Measurements from ENCODE around the gene IGFL2. TPM values are rescaled to one million over a fixed set of nuclear protein-coding genes. Genes with fewer than 3 reads are reported as not detected.

Gene IGFL2
- total RNA-seq, 1 donor from 2014 or later = not detected

DNA sequence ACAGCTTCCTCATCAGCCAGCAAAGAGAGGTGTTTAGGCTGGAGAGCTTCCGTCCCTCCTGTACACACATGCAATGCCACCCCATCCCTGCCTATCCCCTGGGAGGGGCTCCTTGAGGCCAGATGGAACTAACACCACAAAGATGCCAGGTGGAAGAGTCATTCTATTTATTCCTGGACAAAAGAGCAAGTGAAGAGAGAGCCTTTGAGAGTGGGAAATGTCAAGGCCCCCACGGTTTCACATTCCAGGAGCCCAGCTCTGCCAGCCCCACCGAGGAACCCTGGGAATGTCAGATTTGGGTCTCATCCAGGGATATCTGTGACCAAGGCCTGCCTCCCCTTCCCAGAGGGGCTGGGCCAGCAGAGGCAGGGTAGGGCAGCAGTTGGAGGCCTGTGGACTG lies 50.7 kb downstream of the IGFL2 start:
- Histone ChIP-seq H3K4me3 (no peak overlapping the region), H3K9me3 (no peaks in the 10 kb centered on the region), H3K27me3 (no peaks in the 10 kb centered on the region), H3K36me3 (no peaks in the 10 kb centered on the region), H3K27ac (no peak overlapping the region), H3K4me1 (peaks cover 4% of the 10 kb centered on the region)
- TF ChIP-seq POLR2AphosphoS5 (IDR thresholded peaks at IDR 0.05; ENCODE audit: insufficient read depth in 1 of 2, low read depth in 1 of 2) (no peak), CTCF (IDR thresholded peaks at IDR 0.05) (no peak), POLR2A (IDR thresholded peaks at IDR 0.05) (no peak)
- intact Hi-C loops (cut with DNase I) = no loop called here
- no peak for DNase-seq (ENCODE audit: extremely low spot score in 2 of 2)

DNA sequence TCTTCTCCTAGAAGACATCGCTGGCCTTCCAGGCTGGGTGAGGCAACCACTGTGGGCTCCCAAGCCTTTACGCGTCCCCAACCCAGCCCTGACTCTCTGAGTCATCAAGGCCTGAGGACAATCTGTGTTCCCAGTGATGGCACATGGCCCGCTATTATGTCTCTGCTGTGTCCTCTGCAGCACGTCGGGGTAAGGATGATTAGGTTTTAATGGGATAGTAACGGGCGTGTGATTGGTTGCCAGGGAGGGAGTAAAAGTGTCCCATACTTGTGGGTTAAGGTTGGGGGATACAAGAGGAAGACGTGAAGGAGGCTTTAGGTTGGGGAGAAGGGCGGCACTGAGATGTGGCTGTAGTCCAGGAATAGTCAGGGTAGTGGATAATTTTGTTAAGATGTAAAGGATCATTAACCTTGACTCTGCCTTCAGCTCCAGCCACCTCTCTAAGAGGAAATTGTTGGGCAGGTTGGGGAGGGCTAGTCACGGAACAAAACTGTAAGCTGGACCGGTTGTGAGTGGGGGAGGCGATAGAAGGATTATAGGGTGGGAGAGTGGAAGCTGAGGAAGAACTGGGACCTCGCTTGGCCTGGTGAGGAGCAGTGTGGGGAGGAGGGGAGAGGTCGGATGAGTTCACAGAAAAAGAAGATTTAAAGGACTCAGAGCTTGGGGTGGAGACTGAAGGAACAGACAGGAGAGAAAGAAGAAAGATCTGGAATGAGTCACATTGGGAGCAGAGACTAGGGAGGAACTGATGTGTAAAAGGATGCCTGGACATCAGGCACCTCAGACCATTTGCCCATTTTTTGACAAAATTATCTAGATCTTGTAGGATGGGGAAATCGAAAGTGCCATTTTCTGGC lies 53.6 kb downstream of the IGFL2 start:
- intact Hi-C loops (cut with DNase I) = no loop called here
- peaks cover 1% of the 10 kb centered on the region for H3K4me1 ChIP-seq
- peak overlapping the region in 1 of 2 donors; percentile 2 for H3K4me3 ChIP-seq
- no peaks in the 10 kb centered on the region for H3K36me3 ChIP-seq
- no peak for TF ChIP-seq CTCF (IDR thresholded peaks at IDR 0.05)
- TF ChIP-seq POLR2AphosphoS5 (IDR thresholded peaks at IDR 0.05; ENCODE audit: insufficient read depth in 1 of 2, low read depth in 1 of 2) = no peak
- TF ChIP-seq POLR2A (IDR thresholded peaks at IDR 0.05) = no peak
- no peaks in the 10 kb centered on the region for H3K27me3 ChIP-seq
- H3K9me3 ChIP-seq = no peaks in the 10 kb centered on the region
- DNase-seq (ENCODE audit: extremely low spot score in 2 of 2) = no peak
- H3K27ac ChIP-seq = no peak overlapping the region

GRCh38 chr19:46202426-46202825 lies 54.4 kb downstream of the IGFL2 start:
- no peak overlapping the region for H3K27ac ChIP-seq
- H3K36me3 ChIP-seq = no peaks in the 10 kb centered on the region
- TF ChIP-seq CTCF (IDR thresholded peaks at IDR 0.05) = no peak
- TF ChIP-seq POLR2AphosphoS5 (IDR thresholded peaks at IDR 0.05; ENCODE audit: insufficient read depth in 1 of 2, low read depth in 1 of 2) = no peak
- no peak for TF ChIP-seq POLR2A (IDR thresholded peaks at IDR 0.05)
- H3K9me3 ChIP-seq = no peaks in the 10 kb centered on the region
- H3K4me1 ChIP-seq = peaks cover 8% of the 10 kb centered on the region
- no peaks in the 10 kb centered on the region for H3K27me3 ChIP-seq
- no peak overlapping the region for H3K4me3 ChIP-seq
- intact Hi-C loops (cut with DNase I) = no loop called here
- no peak for DNase-seq (ENCODE audit: extremely low spot score in 2 of 2)

- intact Hi-C loops (cut with DNase I) = no loop called here
- Histone ChIP-seq H3K36me3 (no peaks in the 10 kb centered on the region), H3K4me3 (no peak overlapping the region), H3K9me3 (no peaks in the 10 kb centered on the region), H3K4me1 (peaks cover 8% of the 10 kb centered on the region), H3K27ac (no peak overlapping the region), H3K27me3 (no peaks in the 10 kb centered on the region)
- DNase-seq (ENCODE audit: extremely low spot score in 2 of 2) = no peak
- TF ChIP-seq POLR2AphosphoS5 (IDR thresholded peaks at IDR 0.05; ENCODE audit: insufficient read depth in 1 of 2, low read depth in 1 of 2) (no peak), CTCF (IDR thresholded peaks at IDR 0.05) (no peak), POLR2A (IDR thresholded peaks at IDR 0.05) (no peak)
These were observed 55.1 kb downstream of the IGFL2 start for GRCh38 chr19:46202872-46203860.

All from vagina (tissue), 2 donors.